Sigmoid colon (tissue), 7 donors: ENCODE data around the gene VSIG2. TPM values are rescaled to one million over a fixed set of nuclear protein-coding genes. Genes with fewer than 3 reads are reported as not detected.
A peak's percentile ranks its signal among the peaks of the same experiment; 100 is the strongest.

ENCODE experiments used
- DNase-seq: peaks from one replicate; pipeline ENCODE4 v3.0.0-alpha.2; 2019
- H3K27ac ChIP-seq, 4 donors: fragments of 200-600 bp; sonication (generic); one replicate each; pipeline ENCODE4 v1.5.1; 2016 to 2019; ENCODE audit warnings: mild to moderate bottlenecking in 1 of 4
- H3K27me3 ChIP-seq, 3 donors: fragments of 200-600 bp; sonication (generic); one replicate each; pipeline ENCODE4 v1.5.1; 2019; ENCODE audit warnings: mild to moderate bottlenecking in 1 of 3
- H3K36me3 ChIP-seq, 4 donors: fragments of 200-600 bp; sonication (generic); one replicate each; pipeline ENCODE4 v1.5.1; 2016 to 2019
- H3K4me1 ChIP-seq, 4 donors: fragments of 200-600 bp; sonication (generic); one replicate each; pipeline ENCODE4 v1.5.1; 2017 to 2019
- H3K4me3 ChIP-seq, 4 donors: fragments of 200-600 bp; sonication (generic); one replicate each; pipeline ENCODE4 v1.5.1; 2017 to 2019; ENCODE audit warnings: mild to moderate bottlenecking in 2 of 4, moderate library complexity in 1 of 4
- H3K9me3 ChIP-seq, 4 donors: fragments of 200-600 bp in 3 of 4; sonication (generic) in 3 of 4; one replicate each; pipeline versions ENCODE4 v1.5.1 to v1.6.1; 2013 to 2019
- EP300 ChIP-seq, 4 donors: sonication (generic); formaldehyde crosslinking; IDR thresholded peaks; one replicate each; pipeline ENCODE4 v1.6.1; 2017; ENCODE audit warnings: antibody characterized with exemption in 4 of 4
- POLR2A ChIP-seq, 2 donors: fragments of 450-650 bp; IDR thresholded peaks; one replicate each; pipeline ENCODE4 v1.6.1; 2016; ENCODE audit warnings: antibody characterized with exemption in 2 of 2, mild to moderate bottlenecking in 2 of 2, moderate library complexity in 2 of 2
- POLR2AphosphoS5 ChIP-seq, 4 donors: sonication (generic); formaldehyde crosslinking; IDR thresholded peaks; one replicate each; pipeline ENCODE4 v1.6.1; 2017; ENCODE audit warnings: antibody characterized with exemption in 4 of 4
- WGBS, 2 donors: extraction: QIAGEN DNeasy Blood & Tissue Kit; methylation state at CpG; one replicate each; pipeline ENCODE4 v1.1.7; 2013; 5-methylcytosine and 5-hydroxymethylcytosine counted together
- intact Hi-C: fragments of 100-400 bp; cut with DNase I; formaldehyde crosslinking; loops from one replicate; pipeline ENCODE4 v1.15.1; 2023
- polyA plus RNA-seq, 3 donors: library from polyadenylated mRNA; stranded (reverse); fragments of 200-250 nt; gene quantifications; one replicate each; pipeline ENCODE4 v1.2.3, GENCODE V29; 2013
- total RNA-seq, 4 donors: library from RNA; depleted of rRNA; stranded (reverse); fragments of >200 nt; gene quantifications; one replicate each; pipeline ENCODE4 v1.1.0, GENCODE V29; 2016
- TF ChIP-seq, protein P1 (sequence below), 4 experiments: fragments of 450-650 bp in 3 of 4; fragments of 200-600 bp in 1 of 4; IDR thresholded peaks; one replicate each; pipeline ENCODE4 v1.5.1; 2016 to 2019; ENCODE audit warnings: antibody characterized with exemption in 4 of 4, mild to moderate bottlenecking in 3 of 4, moderate library complexity in 2 of 4
- donor health status: healthy with polysubstance abuse.
- donor health status: Bipolar disorder and iron deficiency.
- donor health status: healthy.

Gene VSIG2
- total and polyA plus RNA-seq, 7 donors = 0.36 to 79.3 (median 28.8) TPM; not detected in 1

DNA sequence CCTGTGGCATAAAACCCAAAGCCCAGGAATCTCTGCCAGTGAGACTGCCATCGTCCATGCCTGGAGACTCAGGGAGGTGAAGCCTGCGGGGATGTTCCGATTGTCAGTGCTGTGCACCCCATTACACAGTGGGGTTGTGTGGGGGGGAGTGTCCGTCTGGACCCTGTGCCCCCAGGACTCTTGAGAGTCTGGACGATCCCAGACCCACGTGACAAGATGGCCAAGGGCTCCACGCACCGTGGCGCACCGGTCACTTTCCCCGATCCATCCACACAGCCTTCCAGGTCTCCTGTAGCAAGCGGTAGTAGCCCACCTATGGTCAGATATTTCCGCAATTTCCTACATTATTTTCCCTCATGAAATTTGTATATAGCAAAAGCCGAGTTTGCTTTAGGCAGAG lies 33.3 kb downstream of the VSIG2 start:
- Histone ChIP-seq H3K27ac (no peak overlapping the region), H3K4me1 (peaks cover 0 to 13% (median 9%) of the 10 kb centered on the region in 4 donors), H3K36me3 (no peaks in the 10 kb centered on the region), H3K27me3 (peaks cover 6 to 75% (median 33%) of the 10 kb centered on the region in 3 donors), H3K9me3 (no peaks in the 10 kb centered on the region), H3K4me3 (no peak overlapping the region)
- intact Hi-C loops = no loop called here
- 70 to 73% methylated on average over 14 of the region's 14 CpGs for WGBS, 2 donors
- no peak for TF ChIP-seq POLR2A (IDR thresholded peaks at IDR 0.05)
- TF ChIP-seq POLR2AphosphoS5 (IDR thresholded peaks at IDR 0.05) = no peak
- no peak for TF ChIP-seq EP300 (IDR thresholded peaks at IDR 0.05)
- TF ChIP-seq, protein P1, sequence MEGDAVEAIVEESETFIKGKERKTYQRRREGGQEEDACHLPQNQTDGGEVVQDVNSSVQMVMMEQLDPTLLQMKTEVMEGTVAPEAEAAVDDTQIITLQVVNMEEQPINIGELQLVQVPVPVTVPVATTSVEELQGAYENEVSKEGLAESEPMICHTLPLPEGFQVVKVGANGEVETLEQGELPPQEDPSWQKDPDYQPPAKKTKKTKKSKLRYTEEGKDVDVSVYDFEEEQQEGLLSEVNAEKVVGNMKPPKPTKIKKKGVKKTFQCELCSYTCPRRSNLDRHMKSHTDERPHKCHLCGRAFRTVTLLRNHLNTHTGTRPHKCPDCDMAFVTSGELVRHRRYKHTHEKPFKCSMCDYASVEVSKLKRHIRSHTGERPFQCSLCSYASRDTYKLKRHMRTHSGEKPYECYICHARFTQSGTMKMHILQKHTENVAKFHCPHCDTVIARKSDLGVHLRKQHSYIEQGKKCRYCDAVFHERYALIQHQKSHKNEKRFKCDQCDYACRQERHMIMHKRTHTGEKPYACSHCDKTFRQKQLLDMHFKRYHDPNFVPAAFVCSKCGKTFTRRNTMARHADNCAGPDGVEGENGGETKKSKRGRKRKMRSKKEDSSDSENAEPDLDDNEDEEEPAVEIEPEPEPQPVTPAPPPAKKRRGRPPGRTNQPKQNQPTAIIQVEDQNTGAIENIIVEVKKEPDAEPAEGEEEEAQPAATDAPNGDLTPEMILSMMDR (IDR thresholded peaks at IDR 0.05) = no peak
- DNase-seq = no peak

DNA sequence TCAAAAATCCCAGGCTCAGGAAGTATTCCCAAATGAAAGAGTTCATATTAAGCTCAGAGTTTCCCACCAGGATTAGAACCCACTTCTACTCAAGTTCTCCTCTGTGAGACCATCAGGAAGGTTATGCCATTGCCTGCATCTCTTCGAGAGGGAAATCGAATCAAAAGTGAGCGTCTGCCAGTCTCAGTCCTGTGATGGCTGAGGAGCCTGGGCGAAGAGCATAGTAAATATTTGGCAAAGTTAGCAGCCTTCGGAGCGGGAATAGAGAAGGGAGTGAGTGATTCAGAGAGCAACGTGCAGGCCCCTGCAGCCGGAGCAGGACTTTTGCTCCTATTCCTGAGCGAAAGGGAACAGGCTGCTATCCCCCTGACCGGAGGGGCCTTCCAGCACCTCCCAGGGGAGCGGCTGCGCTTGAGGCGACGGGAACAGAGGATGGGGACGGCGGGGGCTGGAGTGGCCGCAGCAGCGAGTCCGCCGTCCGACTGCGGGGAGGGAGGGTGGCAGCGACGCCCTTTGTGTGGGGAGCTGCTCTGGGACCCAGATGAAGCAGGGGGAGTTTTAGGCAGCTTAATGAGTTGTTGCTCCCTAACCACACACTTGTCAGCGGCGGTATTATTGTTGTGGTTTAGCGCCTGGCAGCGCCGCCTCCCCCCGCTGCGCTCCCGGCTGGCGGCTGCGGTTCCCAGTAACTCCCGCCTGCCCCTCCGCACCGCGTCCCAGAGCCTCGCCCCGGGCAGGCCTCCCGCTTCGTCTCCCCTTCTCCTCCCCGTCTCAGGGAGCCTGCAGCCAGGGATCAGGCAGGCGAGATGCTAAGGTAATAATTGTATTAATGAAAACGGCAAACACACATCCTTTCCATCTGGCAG lies 34.0 kb downstream of the VSIG2 start:
- H3K4me3 ChIP-seq = peak overlapping the region; percentile 8 to 43 (median 38)
- no peak for DNase-seq
- peaks cover 0 to 13% (median 9%) of the 10 kb centered on the region in 4 donors for H3K4me1 ChIP-seq
- peaks cover 6 to 72% (median 33%) of the 10 kb centered on the region in 3 donors for H3K27me3 ChIP-seq
- no peaks in the 10 kb centered on the region for H3K9me3 ChIP-seq
- peak overlapping the region in 1 of 4 donors; percentile 20 for H3K27ac ChIP-seq
- H3K36me3 ChIP-seq = no peaks in the 10 kb centered on the region
- TF ChIP-seq EP300 (IDR thresholded peaks at IDR 0.05) = no peak
- TF ChIP-seq, protein P1 (IDR thresholded peaks at IDR 0.05) = no peak
- TF ChIP-seq POLR2AphosphoS5 (IDR thresholded peaks at IDR 0.05) = no peak
- TF ChIP-seq POLR2A (IDR thresholded peaks at IDR 0.05) = no peak
- intact Hi-C loops = no loop called here
- 1% methylated on average over 45 of the region's 45 CpGs for WGBS, 2 donors

DNA sequence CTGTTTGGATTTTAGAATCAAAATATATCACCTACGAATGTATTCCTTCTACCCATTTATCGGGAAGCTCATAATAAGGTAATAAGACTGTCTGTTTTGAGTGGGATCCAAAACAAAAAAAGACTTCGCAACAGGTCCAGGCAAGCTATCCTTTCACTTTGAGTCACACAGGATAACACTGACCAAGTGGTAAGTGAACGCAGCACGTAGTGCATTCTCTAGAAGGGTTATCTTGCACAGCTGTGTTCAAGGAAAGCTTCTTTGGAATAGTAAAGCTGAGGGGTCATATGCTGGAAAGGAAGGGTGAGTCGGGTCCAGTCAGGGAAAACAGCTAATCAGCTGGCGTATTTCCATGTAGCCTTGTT lies 34.7 kb downstream of the VSIG2 start:
- peak overlapping the region in 1 of 4 donors; percentile 20 for H3K27ac ChIP-seq
- H3K4me3 ChIP-seq = peak overlapping the region in 3 of 4 donors; percentile 35 to 43 (median 40)
- intact Hi-C loops = no loop called here
- no peak for TF ChIP-seq POLR2AphosphoS5 (IDR thresholded peaks at IDR 0.05)
- TF ChIP-seq POLR2A (IDR thresholded peaks at IDR 0.05) = no peak
- TF ChIP-seq EP300 (IDR thresholded peaks at IDR 0.05) = no peak
- TF ChIP-seq, protein P1 (IDR thresholded peaks at IDR 0.05) = no peak
- H3K36me3 ChIP-seq = no peaks in the 10 kb centered on the region
- H3K27me3 ChIP-seq = peaks cover 6 to 66% (median 33%) of the 10 kb centered on the region in 3 donors
- 61 to 72% methylated on average over 7 of the region's 7 CpGs for WGBS, 2 donors
- DNase-seq = no peak
- H3K4me1 ChIP-seq = peaks cover 0 to 13% (median 9%) of the 10 kb centered on the region in 4 donors
- no peaks in the 10 kb centered on the region for H3K9me3 ChIP-seq

DNA sequence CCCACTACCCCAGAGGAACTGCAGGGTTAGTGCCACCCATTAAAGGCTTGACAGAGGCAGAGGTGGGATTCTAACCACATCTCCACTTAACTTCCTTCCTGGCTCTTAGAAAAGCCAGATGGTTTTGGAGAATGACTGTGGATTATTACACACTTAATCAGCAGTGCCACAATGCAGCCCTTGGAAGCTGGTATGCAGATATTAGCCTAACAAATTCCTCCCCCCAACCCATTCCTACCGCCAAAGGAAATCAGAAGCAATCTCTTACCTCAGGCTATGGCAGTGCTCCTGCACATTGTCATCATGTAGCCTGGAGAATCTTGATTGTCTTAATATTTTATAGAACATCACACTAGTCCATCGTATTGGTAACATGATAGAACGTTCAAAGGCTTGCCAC lies 35.5 kb downstream of the VSIG2 start:
- Histone ChIP-seq H3K9me3 (no peaks in the 10 kb centered on the region), H3K4me3 (no peak overlapping the region), H3K36me3 (no peaks in the 10 kb centered on the region), H3K27me3 (peaks cover 6 to 57% (median 28%) of the 10 kb centered on the region in 3 donors), H3K4me1 (peaks cover 0 to 13% (median 9%) of the 10 kb centered on the region in 4 donors), H3K27ac (no peak overlapping the region)
- intact Hi-C loops = no loop called here
- 56 to 81% methylated on average over 3 of the region's 3 CpGs for WGBS, 2 donors
- TF ChIP-seq EP300 (IDR thresholded peaks at IDR 0.05) (no peak), POLR2AphosphoS5 (IDR thresholded peaks at IDR 0.05) (no peak), POLR2A (IDR thresholded peaks at IDR 0.05) (no peak)
- TF ChIP-seq, protein P1 (IDR thresholded peaks at IDR 0.05) = no peak
- DNase-seq = no peak
